HG03442 (cell line): ENCODE data around the gene CBX1.
"Not testable (repeated sequence)": the region's sequence is repeated elsewhere in the genome, so short reads cannot be mapped to it uniquely, and the experiment has no call there.

Source experiments
- ATAC-seq: cut with Tn5 transposase; IDR thresholded peaks from one replicate; pipeline ENCODE4 v1.9.1; 2021; ENCODE audit warnings: mild to moderate bottlenecking, moderate library complexity; ENCODE audit not compliant: unreplicated experiment

CBX1 gene

DNA sequence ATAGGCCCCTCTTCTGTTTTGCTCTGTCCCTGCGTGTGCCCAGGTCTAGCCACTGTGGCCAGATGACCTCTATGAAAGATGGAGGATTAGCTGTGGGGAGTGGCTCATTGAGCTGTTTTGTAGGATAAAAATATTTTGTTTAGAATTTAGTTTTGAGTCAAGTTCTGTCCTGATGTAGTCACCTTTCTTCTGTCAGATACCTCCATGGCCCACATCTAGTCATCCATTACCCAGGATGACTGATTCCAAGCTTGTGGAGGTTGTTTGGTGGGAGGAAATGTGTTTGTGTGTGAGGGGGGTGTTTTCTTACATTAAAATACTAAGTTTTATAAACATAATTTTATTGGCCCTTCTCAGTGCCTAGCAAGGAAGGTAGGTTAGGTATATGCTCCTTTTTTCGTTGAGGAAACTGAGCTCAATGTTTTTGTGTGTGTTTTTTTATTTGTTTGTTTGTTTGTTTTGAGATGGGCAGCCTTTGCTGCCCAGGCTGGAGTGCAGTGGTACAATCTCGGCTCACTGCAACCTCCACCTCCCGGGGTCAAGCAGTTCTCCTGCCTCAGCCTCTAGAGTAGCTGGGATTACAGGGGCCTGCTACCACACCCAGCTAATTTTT is 22.6 kb upstream of the CBX1 start:
- no peak for ATAC-seq

DNA sequence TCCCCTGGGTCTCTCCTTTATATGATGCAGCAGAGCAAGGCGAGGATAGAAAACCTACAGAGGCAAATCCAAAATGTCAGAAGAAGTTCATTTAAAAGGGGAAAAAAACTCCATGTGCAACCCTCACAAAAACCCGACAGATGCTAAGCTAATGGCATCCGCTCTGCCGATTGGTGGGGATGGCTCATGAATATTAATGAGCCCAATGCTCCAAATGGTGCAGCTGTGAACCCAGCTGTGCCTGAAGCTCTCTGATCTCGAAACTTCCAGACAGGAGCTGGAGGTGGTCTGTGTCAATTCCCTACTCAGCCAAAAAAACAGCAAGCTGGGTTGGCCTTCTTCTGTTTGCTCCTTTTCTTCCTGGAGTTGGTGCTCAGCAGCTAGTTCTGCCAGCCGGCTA is 21.8 kb upstream of the CBX1 start:
- ATAC-seq, result no peak

DNA sequence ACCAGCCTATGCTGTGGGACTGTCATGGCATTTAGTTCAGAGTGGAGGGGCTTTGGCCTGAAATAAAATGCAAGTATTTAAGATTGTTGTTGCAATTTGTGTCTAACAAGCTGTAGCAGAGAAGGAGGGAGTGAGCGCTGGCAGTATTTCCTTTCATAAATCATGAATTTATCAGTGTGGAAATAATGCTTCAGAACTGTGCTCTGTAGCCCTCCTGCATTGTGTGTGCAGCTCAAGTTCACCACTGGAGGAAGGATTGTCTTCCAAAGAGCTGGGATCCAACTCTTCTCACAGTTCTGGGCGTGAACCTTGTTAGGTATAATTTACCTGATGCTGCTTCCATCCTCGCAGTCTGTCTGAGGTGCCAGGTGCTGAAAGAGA is 21.4 kb upstream of the CBX1 start:
- no peak for ATAC-seq

DNA sequence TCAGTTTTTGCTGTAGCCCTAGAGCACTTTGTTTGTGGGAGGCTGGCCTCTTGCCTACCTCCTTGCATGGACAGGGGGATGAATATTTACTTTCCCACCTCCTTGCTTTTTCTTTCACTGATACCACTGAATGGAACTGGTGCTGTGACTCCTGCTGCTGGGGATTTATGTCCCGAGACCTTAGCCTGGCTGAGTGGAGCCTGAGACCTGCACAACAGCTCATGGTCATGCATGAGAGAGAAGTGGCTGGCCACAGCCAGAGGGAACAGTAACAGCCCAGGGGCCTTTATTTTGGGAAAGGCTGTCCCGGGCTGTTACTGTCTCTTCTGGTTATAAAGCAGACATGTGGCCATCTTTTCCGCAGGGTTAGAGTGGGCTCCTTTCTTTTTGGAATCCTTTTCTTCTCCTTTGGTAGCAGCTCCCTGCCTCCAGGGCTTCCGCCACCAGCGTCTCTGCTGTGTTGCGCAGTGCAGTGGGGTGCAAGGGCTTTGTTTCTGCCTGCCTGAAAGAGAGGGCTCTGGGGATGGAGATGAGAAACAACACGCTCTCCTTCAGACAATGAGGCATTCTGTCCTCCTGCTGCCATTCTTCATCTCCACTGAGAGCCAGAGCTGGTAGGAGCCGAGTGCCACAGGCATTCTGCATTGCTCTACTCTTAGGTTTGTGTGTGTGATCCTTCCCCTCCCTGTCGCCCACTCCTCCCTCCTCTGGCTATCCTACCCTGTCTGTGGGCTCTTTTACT is 20.8 kb upstream of the CBX1 start:
- no peak for ATAC-seq

DNA sequence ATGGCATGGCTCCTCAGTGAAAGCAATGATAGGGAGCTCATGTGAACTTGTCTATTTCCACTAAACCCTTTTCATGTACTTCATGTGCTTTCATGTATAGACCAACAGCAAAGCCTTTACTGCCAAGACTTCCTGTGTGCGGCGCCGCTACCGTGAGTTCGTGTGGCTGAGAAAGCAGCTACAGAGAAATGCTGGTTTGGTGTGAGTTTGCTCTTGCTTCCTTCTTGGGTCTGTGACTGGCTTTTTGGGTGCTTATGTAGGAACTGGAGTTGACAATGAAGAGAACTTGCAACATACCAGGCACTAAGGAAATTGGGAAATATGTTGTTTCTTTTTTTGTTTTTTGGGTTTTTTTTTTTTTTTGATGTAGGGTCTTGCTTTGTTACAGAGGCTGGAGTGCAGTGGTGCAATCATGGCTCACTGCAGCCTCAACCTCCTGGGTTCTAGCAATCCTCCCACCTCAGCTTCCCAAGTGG is 12.0 kb upstream of the CBX1 start:
- peak; percentile 34 for ATAC-seq

DNA sequence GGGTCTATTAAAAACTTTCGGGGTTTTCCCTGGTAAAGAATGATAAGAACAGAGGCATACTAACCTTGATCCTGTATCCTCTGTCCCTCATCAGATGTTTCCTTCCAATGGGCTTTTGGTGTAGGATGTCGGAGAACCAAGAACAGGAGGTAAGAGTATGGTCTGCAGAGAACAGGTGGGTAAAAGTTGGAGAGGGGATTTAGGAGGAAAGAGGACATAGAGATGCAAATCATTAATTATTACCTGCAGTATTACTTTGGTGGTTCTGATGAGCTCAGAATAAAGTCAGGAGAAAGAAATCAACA is 10.6 kb upstream of the CBX1 start:
- no peak for ATAC-seq

DNA sequence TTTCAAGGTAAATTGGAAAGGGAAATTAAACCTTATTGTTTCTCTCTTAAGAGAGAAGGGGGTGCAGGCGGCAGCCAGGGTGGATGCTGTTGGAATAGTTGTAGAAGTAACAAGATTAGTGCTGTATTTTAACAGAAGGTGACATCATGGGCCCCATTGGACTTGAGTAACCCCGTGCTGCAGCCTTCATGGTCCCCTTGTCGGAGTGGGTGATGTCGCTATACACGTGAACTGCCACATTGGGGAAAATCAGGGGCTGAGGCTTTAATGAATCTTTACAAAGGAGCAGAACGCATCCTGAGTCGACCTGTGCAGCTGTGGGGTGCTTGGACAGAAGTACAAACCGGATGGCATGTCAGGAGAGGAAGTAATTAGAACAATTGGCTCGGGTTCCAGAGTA is 9.5 kb upstream of the CBX1 start:
- ATAC-seq, result no peak

DNA sequence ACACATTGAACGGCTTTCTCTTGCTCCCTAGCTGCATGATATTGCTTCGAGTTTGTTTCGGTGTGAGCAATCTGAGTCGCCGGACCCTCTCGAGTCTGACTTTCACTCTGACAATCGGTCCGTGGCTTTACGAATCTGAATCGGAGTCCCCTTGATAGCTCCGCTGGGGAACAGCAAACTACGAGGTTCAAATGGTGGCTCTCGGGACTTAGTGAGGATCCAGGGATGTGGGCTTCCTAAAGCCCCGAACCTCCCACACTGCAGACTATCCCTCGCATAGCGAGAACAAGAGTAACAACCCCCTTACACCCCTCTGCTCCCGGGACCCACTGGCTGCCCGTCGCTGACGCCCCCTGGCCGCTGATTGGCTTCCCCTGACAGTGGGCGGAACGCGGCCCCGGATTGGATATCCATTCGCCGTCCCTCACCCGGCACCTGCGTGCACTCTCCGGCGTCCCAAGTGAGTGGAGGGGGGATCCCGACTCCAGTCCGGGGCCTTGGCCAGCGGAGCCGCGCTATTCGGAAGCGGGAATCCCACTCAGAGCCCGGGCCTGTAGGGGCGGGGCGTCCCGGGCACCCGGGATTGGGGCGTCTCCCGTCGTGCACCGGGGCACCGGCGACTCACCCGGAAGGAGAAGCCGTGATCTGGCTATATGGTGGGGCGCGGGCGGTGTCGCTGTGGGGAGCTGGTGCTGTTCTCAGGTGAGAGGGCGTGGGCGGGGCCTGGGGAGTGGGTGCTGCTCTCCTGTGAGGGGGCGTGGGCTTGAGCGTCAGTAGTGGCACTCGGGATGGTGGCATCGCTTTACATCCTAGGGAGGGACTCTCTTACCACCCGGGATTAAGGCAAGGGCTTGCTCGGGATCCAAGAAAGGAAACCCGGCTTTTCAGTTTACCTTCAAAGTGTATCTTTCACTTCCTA is 6.1 kb upstream of the CBX1 start, which contains the start of gene SNX11:
Gene SNX11, plus strand, starts transcription at position 630 of the 919 bp plus-strand sequence. CDS start 4,278 bp downstream, outside the sequence.
- ATAC-seq, result peak; percentile 76

DNA sequence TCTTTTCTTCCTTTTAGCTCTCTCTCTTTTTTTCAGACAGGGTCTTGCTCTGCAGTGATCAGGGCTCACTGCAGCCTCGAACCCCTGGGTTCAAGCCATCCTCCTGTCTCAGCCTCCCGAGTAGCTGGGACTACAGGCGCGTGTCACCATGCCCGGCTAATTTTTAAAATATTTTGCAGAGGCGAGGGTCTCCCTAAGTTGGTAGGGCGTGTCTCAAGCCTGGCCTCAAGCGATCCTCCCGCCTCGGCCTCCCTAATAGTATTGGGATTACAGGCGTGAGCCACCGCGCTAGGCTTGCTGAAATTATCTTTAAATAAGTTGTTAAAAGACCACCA is 5.5 kb upstream of the CBX1 start:
- ATAC-seq, result no peak

DNA sequence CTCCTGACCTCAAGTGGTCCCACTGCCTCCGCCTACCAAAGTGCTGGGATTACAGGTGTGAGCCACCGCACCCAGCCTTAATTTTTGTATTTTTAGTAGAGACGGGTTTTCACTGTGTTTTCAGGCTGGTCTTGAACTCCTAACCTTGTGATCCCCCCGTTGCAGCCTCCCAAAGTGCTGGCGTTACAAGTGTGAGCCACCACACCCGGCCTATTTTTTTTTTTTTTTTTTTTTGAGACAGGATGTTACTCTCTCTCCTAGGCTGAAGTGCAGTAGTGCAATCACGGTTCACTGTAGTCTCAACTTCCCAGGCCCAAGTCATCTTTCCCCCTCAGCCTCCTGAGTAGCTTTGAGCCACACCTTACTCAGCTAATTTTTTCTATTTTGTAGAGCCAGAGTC is 3.2 kb upstream of the CBX1 start:
- ATAC-seq, result no peak

DNA sequence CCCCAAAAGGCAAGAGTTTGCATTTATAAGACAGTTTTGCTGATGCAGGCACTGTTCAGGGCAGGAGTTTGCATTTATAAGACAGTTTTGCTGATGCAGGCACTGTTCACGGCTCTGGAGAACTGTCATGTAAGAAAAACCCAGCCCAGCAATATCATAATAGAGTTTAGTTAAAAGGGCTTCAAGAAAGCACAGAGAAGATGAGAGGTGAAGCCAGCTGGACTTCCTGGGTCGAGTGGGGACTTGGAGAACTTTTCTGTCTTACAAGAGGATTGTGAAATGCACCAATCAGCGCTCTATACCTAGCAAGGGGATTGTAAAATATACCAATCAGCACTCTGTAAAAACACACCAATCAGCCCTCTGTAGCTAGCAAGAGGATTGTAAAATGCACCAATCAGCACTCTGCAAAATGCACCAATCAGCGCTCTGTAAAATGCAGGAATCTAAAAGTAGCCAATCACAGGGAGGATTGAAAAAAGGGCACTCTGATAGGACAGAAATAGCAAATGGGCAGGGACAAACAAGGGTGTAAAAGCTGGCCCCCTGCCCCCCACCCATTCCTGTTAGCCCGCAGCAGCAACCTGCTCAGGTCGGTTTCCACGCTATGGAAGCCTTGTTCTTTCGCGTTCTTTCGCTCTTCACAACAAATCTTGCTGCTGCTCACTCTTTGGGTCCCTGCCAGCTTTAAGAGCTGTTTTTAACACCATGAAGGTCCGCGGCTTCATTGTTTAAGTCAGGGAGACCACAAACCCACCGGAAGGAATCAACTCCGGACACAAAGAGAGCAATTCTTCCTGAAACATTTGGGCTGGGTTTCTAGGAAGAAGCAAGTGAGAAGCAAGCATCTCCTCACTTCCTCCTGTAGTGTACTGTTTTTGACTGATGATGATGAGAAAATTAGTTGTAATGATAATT is 1.8 kb upstream of the CBX1 start:
- no peak for ATAC-seq

DNA sequence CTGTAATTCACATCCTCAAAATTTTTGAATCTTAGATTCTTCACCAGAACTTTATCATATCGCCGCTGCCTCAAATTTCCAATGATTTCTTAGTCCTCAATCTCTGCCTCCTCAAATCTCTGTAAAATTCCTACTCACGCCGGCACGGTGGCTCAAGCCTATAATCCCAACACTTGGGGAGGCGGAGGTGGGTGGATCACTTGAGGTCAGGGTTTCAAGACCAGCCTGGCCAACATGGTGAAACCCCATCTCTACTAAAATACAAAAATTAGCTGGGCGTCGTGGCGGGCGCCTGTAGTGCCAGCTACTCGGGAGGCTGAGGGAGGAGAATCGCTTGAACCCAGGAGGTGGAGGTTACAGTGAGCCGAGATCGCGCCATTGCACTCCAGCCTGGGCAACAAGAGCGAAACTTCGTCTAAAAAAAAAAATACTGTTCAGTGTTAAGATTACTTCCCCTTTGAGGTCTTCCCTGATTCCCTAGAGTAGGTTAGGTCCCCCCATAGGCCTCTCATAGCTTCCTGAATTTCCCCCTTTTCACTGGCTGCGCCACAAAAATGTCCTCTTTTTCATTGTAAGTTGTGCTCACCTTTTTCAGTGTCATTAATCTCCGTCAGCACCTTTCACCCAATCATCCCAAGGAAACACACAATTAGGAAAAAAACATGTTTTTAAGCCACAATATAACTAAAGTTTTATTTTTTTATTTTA is 919 bp upstream of the CBX1 start:
- ATAC-seq, result no peak

DNA sequence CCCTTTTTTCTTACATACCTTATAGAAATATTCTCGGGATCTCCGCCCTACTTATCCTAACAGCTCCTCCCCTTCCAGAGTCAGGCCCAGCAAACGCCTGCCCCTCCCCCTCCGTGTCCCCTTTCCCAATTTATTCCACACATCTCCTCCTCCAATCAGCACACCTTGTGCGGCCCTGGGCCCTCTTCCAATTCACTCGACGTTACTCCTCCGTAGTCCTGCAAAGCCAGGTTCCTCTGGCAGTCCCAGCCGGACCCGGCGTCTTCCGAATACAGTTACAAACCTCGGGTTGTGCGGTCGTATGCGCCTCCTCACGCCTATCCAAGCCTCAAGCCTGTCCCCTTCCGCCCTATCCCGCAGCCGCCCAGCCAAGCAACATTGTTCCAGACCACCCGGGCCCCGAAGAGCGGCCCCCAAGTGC is 677 bp downstream of the CBX1 start:
- ATAC-seq, result peak; percentile 11

DNA sequence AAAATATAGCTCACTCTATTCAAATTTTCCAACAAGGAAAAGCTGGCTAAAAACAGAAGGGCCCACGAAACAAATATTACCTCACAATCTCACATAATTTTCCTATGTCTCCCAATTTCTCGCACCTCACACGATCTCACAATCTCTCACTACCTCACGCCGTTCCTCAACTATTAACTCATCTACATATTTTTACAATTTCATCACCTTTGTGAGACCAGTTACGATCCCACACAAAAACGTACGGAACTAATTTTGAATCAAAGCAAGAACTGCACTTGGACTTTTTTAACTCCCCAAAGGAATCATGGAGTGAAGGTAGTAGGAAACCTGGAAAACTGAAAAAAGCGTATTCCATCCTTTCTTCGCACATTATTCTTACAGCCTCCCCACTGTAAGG is 1.1 kb downstream of the CBX1 start:
- ATAC-seq, result no peak

DNA sequence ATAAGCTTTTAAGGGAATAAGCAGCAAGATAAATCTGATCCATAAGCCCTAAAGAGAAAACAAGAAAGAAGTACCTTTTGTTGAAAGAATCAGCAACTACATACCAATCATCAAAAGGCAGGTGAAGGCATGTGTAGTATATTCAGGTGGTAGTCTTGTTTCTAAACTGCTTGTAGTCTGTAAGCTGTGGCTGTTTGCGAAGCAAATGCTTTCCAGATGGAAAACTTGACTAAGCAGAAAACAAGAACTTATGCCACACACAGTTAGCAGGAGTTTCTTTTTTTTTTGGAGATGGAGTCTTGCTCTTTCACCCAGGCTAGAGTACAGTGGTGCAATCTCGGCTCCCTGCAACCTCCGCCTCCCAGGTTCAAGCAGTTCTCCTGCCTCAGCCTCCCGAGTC is 5.7 kb downstream of the CBX1 start:
- ATAC-seq, result no peak

DNA sequence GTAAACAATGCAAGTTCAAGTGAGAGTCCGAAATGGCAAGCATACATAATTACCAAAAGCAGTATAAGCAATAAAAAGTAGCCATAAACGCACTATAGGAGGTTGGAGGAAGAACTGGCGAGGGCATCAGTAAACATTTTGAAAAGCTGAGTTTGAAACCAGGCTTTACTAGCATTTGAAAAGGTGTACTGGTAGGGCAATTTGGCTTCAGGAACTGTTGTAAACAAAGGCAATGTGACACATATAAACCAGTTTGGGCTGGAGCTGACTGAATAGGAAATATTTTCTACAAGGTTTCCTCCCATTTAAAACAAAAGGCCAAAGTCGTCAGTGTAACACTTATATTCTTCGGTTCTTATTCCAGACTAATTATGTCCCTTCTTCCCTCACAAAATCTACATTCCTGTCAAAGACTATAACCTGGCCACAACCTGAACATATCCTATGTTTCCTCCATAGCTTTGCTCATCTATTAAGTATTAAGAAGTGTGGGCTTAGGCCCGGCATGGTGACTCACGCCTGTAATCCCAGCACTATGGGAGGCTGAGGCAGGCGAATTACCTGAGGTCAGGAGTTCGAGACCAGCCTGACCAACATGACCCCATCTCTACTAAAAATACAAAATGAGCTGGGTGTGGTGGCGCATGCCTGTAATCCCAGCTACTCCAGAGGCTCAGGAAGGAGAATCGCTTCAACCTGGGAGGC is 7.8 kb downstream of the CBX1 start:
- no peak for ATAC-seq

DNA sequence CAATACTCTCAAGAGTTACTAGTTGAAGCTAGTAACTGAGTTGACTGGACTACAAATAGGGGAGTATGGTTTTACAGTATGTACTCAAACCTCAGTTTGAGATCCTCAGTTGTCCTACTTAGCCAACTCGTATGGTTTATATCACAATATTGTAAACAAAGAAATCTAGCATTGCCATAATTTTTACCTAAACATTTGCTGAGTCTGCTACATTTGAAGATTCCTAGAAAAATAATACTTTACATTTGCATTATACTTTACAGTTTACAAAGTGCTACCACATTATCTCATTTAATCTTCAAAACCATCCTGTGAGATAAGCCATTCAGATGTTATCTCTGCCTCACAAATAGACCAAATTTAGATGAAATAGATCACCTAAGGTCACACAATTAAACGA is 16.3 kb downstream of the CBX1 start:
- ATAC-seq, result no peak

DNA sequence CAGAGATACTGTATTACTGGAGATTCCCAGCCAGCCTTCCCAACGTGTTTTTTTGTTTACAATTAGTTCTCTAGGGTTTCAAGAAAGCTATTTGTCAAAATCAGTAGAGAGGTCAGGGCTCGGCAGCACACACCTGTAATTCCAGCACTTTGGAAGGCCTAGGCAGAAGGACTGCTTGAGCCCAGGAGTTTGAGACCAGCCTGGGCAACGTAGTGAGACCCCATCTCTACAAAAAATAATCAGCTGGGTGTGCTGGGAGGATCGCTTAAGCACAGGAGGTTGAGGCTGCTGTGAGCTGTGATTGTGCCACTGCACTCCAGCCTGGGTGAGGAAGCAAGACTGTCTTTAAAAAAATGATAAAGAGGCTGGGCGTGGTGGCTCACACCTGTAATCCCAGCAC is 19.4 kb downstream of the CBX1 start:
- ATAC-seq, result no peak

DNA sequence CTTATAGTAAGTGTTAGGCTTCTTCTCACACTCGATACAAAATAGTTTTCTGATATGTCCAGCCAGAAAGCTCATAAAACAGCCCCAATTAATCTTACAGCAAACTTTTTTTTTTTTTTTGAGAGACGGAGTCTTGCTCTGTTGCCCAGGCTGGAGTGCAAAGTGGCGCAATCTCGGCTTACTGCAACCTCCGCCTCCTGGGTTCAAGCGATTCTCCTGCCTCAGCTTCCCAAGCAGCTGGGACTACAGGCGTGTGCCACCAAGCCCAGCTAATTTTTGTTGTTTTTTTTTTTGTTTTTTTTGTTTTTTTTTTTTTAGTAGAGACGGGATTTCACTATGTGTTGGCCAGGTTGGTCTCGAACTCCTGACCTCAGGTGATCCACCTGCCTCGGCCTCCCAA is 24.1 kb downstream of the CBX1 start:
- not testable (repeated sequence) for ATAC-seq
